ENCODE results near the gene ZNF19. TPM values are rescaled to one million over a fixed set of nuclear protein-coding genes. Genes with fewer than 3 reads are reported as not detected.

Gene ZNF19
- total and polyA plus RNA-seq, 2 donors (not counting 3 experiments of a cell fraction or from before 2014, with no cell fraction given), result 0.98 to 2.6 TPM

DNA sequence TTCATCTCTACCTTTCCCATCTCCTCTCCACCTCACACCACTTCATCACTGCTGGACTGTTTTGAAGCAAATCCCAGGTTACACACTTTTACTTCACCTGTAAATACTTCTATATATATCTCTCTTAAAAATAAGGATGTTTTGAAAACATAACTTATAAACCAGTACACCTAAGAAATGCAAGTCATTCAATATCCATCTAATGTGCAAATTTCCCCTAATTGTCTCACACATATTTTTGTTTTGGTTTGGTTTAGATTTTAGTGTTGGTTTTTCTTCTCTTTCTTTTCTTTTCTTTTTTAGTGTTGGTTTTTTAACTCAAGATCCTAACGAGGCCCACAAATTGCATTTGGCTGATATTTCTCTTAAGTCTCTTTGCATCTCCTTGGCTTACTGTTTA, 17.9 kb upstream of the ZNF19 start:
- BruUV-seq (replicated peaks), result no TSS peak
- POLR2A ChIA-PET, result no interaction called here
- Histone ChIP-seq H3K9me3 (replicated peaks; ENCODE audit: control insufficient read depth, insufficient read depth, low read length) (no peaks in the 10 kb centered on the region), H4K20me1 (replicated peaks; ENCODE audit: control insufficient read depth, extremely low read depth, insufficient read depth, low read length) (no peaks in the 10 kb centered on the region), H3K36me3 (ENCODE audit: control insufficient read depth in 2 of 2, extremely low read depth in 1 of 2, insufficient read depth in 2 of 2, low read length in 2 of 2) (no peaks in the 10 kb centered on the region), H3K27me3 (ENCODE audit: control insufficient read depth in 2 of 2, insufficient read depth in 2 of 2, low read length in 2 of 2) (no peaks in the 10 kb centered on the region), H3K27ac (ENCODE audit: insufficient read depth, low read depth, low read length) (no peak overlapping the region), H3K9ac (replicated peaks; ENCODE audit: extremely low read depth, insufficient read depth, low read length) (no peak overlapping the region), H3K4me2 (ENCODE audit: insufficient read depth, low read length) (no peak overlapping the region), H3K9me1 (replicated peaks; ENCODE audit: control insufficient read depth, extremely low read depth, insufficient read depth, low read length) (no peaks in the 10 kb centered on the region), H3K79me2 (ENCODE audit: control insufficient read depth, insufficient read depth, low read length) (no peaks in the 10 kb centered on the region), H3K4me3 (replicated peaks in 1 of 3; ENCODE audit: insufficient read depth in 1 of 3, low read depth in 1 of 3, low read length in 3 of 3) (no peak overlapping the region), H3K4me1 (ENCODE audit: control insufficient read depth, extremely low read depth, insufficient read depth, low read length) (no peaks in the 10 kb centered on the region), H2AFZ (ENCODE audit: low read depth, low read length) (no peak overlapping the region)
- TF ChIP-seq CTCF (IDR thresholded peaks at IDR 0.05; ENCODE audit: extremely low read depth in 1 of 2, insufficient read depth in 1 of 2, low read depth in 1 of 2, low read length in 2 of 2) (no peak), GATA2 (IDR thresholded peaks at IDR 0.05; ENCODE audit: insufficient read depth, insufficient read length, low read depth, low read length) (no peak), FOS (IDR thresholded peaks at IDR 0.05; ENCODE audit: borderline replicate concordance, insufficient read depth, low read length) (no peak), EZH2 (IDR thresholded peaks at IDR 0.05; ENCODE audit: borderline replicate concordance, low read depth, low read length, severe bottlenecking) (no peak)
- intact Hi-C loops (cut with micrococcal nuclease), result no loop called here
- CTCF ChIA-PET, result interaction anchor here (1.0 kb wide), 1 partner anchor 104 kb away, joined by 3 read pairs; no protein-coding TSS in a partner anchor
- no peak for FAIRE-seq
- dilution Hi-C loops (cut with MboI; ENCODE audit: extremely low pct_ligation_motif_present, low sequenced_read_pairs), result no loop called here
- no peak for DNase-seq (ENCODE audit: low read depth, low spot score)

DNA sequence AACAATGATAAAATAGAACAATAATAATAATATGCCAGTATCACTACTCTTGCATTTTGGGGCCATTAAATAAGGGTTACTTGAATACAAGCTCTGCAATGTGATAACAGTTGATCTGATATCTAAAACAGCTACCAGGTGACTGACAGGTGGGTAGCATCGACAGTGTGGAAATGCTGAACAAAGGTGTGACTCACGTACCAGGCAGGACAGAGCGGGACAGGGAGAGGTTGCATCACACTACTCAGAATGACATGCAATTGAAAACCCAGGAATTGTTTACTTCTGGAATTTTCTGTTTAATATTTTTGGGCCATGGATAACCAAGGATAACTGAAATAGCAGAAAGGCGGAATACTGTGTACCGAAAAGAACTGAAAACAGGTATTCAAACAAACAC, 15.8 kb upstream of the ZNF19 start:
- Histone ChIP-seq H3K79me2 (ENCODE audit: control insufficient read depth, insufficient read depth, low read length) (no peaks in the 10 kb centered on the region), H3K9me3 (replicated peaks; ENCODE audit: control insufficient read depth, insufficient read depth, low read length) (no peaks in the 10 kb centered on the region), H3K27me3 (ENCODE audit: control insufficient read depth in 2 of 2, insufficient read depth in 2 of 2, low read length in 2 of 2) (no peaks in the 10 kb centered on the region), H3K9me1 (replicated peaks; ENCODE audit: control insufficient read depth, extremely low read depth, insufficient read depth, low read length) (no peaks in the 10 kb centered on the region), H3K4me2 (ENCODE audit: insufficient read depth, low read length) (no peak overlapping the region), H4K20me1 (replicated peaks; ENCODE audit: control insufficient read depth, extremely low read depth, insufficient read depth, low read length) (no peaks in the 10 kb centered on the region), H2AFZ (ENCODE audit: low read depth, low read length) (no peak overlapping the region), H3K9ac (replicated peaks; ENCODE audit: extremely low read depth, insufficient read depth, low read length) (no peak overlapping the region), H3K4me1 (ENCODE audit: control insufficient read depth, extremely low read depth, insufficient read depth, low read length) (no peaks in the 10 kb centered on the region), H3K36me3 (ENCODE audit: control insufficient read depth in 2 of 2, extremely low read depth in 1 of 2, insufficient read depth in 2 of 2, low read length in 2 of 2) (no peaks in the 10 kb centered on the region), H3K4me3 (replicated peaks in 1 of 3; ENCODE audit: insufficient read depth in 1 of 3, low read depth in 1 of 3, low read length in 3 of 3) (no peak overlapping the region), H3K27ac (ENCODE audit: insufficient read depth, low read depth, low read length) (no peak overlapping the region)
- FAIRE-seq (no peak), DNase-seq (ENCODE audit: low read depth, low spot score) (no peak)
- POLR2A ChIA-PET, result no interaction called here
- TF ChIP-seq MAX (IDR thresholded peaks at IDR 0.05; ENCODE audit: insufficient read depth, insufficient read length), result no peak
- TF ChIP-seq POLR2A (IDR thresholded peaks at IDR 0.05; ENCODE audit: low read depth, low read length), result no peak
- no peak for TF ChIP-seq JUN (IDR thresholded peaks at IDR 0.05; ENCODE audit: borderline replicate concordance, insufficient read depth, insufficient read length, low read depth)
- TF ChIP-seq POLR2AphosphoS5 (IDR thresholded peaks at IDR 0.05; ENCODE audit: insufficient read depth, low read depth, low read length), result no peak
- no peak for TF ChIP-seq EZH2 (IDR thresholded peaks at IDR 0.05; ENCODE audit: borderline replicate concordance, low read depth, low read length, severe bottlenecking)
- no peak for TF ChIP-seq CTCF (IDR thresholded peaks at IDR 0.05; ENCODE audit: extremely low read depth in 1 of 2, insufficient read depth in 1 of 2, low read depth in 1 of 2, low read length in 2 of 2)
- TF ChIP-seq GATA2 (IDR thresholded peaks at IDR 0.05; ENCODE audit: insufficient read depth, insufficient read length, low read depth, low read length), result no peak
- TF ChIP-seq MYC (IDR thresholded peaks at IDR 0.05; ENCODE audit: low read depth, low read length), result no peak
- TF ChIP-seq FOS (IDR thresholded peaks at IDR 0.05; ENCODE audit: borderline replicate concordance, insufficient read depth, low read length), result no peak
- dilution Hi-C loops (cut with MboI; ENCODE audit: extremely low pct_ligation_motif_present, low sequenced_read_pairs), result no loop called here
- intact Hi-C loops (cut with micrococcal nuclease), result no loop called here
- BruUV-seq (replicated peaks), result no TSS peak
- CTCF ChIA-PET, result interaction anchor here (1.2 kb wide), 1 partner anchor 92 kb away, joined by 3 read pairs; no protein-coding TSS in a partner anchor

Data from endothelial cell of umbilical vein (primary cell).